Measurements from ENCODE around the gene DENND10. TPM values are rescaled to one million over a fixed set of nuclear protein-coding genes. Genes with fewer than 3 reads are reported as not detected.
A peak's percentile ranks its signal among the peaks of the same experiment; 100 is the strongest.
"Not testable (repeated sequence)": the region's sequence is repeated elsewhere in the genome, so short reads cannot be mapped to it uniquely, and the experiment has no call there.

The DENND10 gene
- total and polyA plus RNA-seq, 2 experiments from 2014 or later: 41.9 to 73.3 TPM

- Histone ChIP-seq H3K27me3 (no peaks in the 10 kb centered on the region), H3K9me3 (ENCODE audit: low read depth) (no peaks in the 10 kb centered on the region), H3K4me3 (no peak overlapping the region), H3K4me1 (ENCODE audit: low read depth) (no peaks in the 10 kb centered on the region), H3K27ac (no peak overlapping the region), H3K36me3 (no peaks in the 10 kb centered on the region)
- DNase-seq (ENCODE audit: low read depth in 1 of 2, low spot score in 1 of 2): peak in 1 of 2 donors; percentile 22
- no peak for TF ChIP-seq CTCF (IDR thresholded peaks at IDR 0.05; ENCODE audit: low read depth, low read length)
Measured at GRCh38 chr10:119090968-119091367, 12.9 kb upstream of the DENND10 start.

GRCh38 chr10:119095640-119096039 lies 8.3 kb upstream of the DENND10 start:
- Histone ChIP-seq H3K9me3 (ENCODE audit: low read depth) (no peaks in the 10 kb centered on the region), H3K36me3 (no peaks in the 10 kb centered on the region), H3K27me3 (no peaks in the 10 kb centered on the region), H3K4me1 (ENCODE audit: low read depth) (no peaks in the 10 kb centered on the region), H3K4me3 (no peak overlapping the region), H3K27ac (no peak overlapping the region)
- TF ChIP-seq CTCF (IDR thresholded peaks at IDR 0.05; ENCODE audit: low read depth, low read length): no peak
- DNase-seq (ENCODE audit: low read depth in 1 of 2, low spot score in 1 of 2): no peak

- H3K27ac ChIP-seq; H3K4me1 ChIP-seq (ENCODE audit: low read depth); H3K9me3 ChIP-seq (ENCODE audit: low read depth); H3K4me3 ChIP-seq; DNase-seq (ENCODE audit: low read depth in 1 of 2, low spot score in 1 of 2); H3K27me3 ChIP-seq; H3K36me3 ChIP-seq: not testable (repeated sequence)
Measured at GRCh38 chr10:119096641-119097415, 7.1 kb upstream of the DENND10 start.

GRCh38 chr10:119098576-119098975 lies 5.3 kb upstream of the DENND10 start:
- H3K36me3 ChIP-seq: no peaks in the 10 kb centered on the region
- no peak for TF ChIP-seq CTCF (IDR thresholded peaks at IDR 0.05; ENCODE audit: low read depth, low read length)
- no peaks in the 10 kb centered on the region for H3K9me3 ChIP-seq (ENCODE audit: low read depth)
- no peak overlapping the region for H3K4me3 ChIP-seq
- no peaks in the 10 kb centered on the region for H3K27me3 ChIP-seq
- no peaks in the 10 kb centered on the region for H3K4me1 ChIP-seq (ENCODE audit: low read depth)
- H3K27ac ChIP-seq: no peak overlapping the region
- no peak for DNase-seq (ENCODE audit: low read depth in 1 of 2, low spot score in 1 of 2)

- TF ChIP-seq CTCF (IDR thresholded peaks at IDR 0.05; ENCODE audit: low read depth, low read length): no peak
- no peaks in the 10 kb centered on the region for H3K4me1 ChIP-seq (ENCODE audit: low read depth)
- H3K27ac ChIP-seq: no peak overlapping the region
- no peak overlapping the region for H3K4me3 ChIP-seq
- no peaks in the 10 kb centered on the region for H3K36me3 ChIP-seq
- H3K27me3 ChIP-seq: no peaks in the 10 kb centered on the region
- no peak for DNase-seq (ENCODE audit: low read depth in 1 of 2, low spot score in 1 of 2)
- no peaks in the 10 kb centered on the region for H3K9me3 ChIP-seq (ENCODE audit: low read depth)
Measured at GRCh38 chr10:119100434-119101238, 3.3 kb upstream of the DENND10 start.
